Loucy (cell line): Measurements from ENCODE around the gene PEF1.

ENCODE experiments used
- EZH2phosphoT487 ChIP-seq: fragments of 200-600 bp; IDR thresholded peaks from 2 replicates; pipeline ENCODE4 v1.6.1; 2018; ENCODE audit warnings: antibody characterized with exemption, mild to moderate bottlenecking, moderate library complexity, borderline replicate concordance
- TF ChIP-seq, protein P1 (sequence below): fragments of 200-600 bp; sonication (generic); conservative IDR thresholded peaks from 2 replicates; pipeline ENCODE4 v1.5.1; 2014; ENCODE audit warnings: mild to moderate bottlenecking, antibody characterized with exemption, low read length

DNA sequence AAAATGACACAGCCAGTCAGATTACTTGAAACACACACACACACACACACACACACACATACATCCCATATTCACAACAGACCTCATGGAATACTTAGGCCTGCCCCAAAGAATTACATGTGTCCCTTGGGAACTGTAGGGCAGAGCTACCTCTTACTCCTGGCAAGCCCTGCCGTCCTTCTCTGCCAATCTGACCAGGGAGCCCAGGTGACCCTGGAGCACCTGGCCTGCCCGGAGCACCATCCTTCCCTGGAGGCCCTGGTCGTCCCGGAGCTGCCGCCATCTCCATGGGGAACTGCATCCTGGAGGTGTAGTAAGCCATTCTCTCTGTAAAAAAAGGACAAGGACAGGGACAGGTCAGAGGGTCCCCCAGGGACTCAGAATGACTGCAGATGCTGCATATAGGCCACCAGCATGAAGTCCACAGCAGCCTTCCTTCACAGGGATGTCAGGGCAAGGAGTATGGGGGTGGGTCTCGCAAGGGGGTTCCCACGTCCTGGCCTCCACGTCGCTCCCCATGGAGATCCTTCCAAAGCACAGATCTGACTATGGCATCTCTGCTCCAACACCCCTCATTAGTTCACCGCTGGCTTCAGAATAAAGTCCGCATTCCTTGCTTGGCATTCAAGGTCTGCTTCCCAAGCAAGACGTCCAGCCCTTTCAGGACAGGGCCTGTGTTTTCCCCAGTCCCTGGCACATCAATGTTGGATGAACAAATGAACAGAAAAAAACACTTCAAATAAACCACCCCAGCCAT is 9.2 kb upstream of the PEF1 start:
- TF ChIP-seq, protein P1, sequence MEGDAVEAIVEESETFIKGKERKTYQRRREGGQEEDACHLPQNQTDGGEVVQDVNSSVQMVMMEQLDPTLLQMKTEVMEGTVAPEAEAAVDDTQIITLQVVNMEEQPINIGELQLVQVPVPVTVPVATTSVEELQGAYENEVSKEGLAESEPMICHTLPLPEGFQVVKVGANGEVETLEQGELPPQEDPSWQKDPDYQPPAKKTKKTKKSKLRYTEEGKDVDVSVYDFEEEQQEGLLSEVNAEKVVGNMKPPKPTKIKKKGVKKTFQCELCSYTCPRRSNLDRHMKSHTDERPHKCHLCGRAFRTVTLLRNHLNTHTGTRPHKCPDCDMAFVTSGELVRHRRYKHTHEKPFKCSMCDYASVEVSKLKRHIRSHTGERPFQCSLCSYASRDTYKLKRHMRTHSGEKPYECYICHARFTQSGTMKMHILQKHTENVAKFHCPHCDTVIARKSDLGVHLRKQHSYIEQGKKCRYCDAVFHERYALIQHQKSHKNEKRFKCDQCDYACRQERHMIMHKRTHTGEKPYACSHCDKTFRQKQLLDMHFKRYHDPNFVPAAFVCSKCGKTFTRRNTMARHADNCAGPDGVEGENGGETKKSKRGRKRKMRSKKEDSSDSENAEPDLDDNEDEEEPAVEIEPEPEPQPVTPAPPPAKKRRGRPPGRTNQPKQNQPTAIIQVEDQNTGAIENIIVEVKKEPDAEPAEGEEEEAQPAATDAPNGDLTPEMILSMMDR = no peak
- no peak for TF ChIP-seq EZH2phosphoT487
